ENCODE measurements around the gene FTHL17.
A peak's percentile ranks its signal among the peaks of the same experiment; 100 is the strongest.

FTHL17 gene

DNA sequence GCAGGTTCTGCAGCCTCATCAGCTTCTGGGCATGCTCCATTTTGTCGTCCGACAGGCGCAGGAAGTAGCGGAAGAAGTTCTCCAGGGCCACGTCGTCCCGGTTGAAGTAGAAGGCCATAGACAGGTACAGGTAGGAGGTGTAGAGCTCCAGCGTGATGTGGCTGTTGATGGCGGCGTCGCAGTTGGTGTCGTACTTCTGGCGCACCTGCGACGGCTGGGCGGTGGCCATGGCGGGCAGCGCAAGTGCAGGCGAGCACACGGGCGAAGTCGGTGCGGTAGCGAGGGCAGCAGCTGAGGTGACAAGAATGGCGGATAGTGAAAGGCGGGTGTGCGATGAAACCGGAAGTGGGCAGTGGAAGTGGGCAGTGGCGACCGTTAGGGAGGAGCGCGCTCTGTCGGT lies at the start of gene FTHL17:
FTHL17 (minus strand) TSS at position 317 of the 400 bp plus-strand sequence; CDS start at position 229, 88 bp downstream.
- Histone ChIP-seq H3K9me3 (peaks cover 18% of the 10 kb centered on the region; the same call in 1 of the 2 replicates), H4K20me1 (no peaks in the 10 kb centered on the region), H3K27me3 (no peaks in the 10 kb centered on the region; the same call in 1 of the 2 replicates), H3K36me3 (no peaks in the 10 kb centered on the region), H3K4me3 (no peak within 1 kb of the TSS), H3K4me2 (no peak within 1 kb of the TSS), H3K9ac (no peak within 1 kb of the TSS), H3K4me1 (no peaks in the 10 kb centered on the region), H3K27ac (no peak within 1 kb of the TSS)
- no peak for TF ChIP-seq Cebpa-rat (IDR thresholded peaks at IDR 0.05)

DNA sequence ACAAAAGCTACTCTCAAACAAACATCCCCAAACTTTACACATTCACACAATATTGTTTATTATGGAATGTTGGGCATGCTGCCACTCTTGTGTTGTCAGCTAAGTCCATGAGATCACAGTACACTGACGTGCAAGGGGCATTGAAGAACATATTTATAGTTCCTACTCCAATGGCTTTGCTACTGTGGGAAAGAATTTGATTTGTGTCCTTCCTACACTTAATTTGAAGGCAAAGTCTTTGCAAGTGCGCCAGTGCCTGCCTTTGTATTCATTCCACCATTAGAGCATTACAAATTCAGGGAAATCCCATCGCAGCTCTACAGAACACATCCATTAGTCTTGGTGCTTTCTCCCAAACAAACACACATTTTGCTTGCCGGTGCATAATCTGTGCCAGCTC lies 45.4 kb upstream of the FTHL17 start:
- Histone ChIP-seq H3K4me2 (no peak overlapping the region), H3K9ac (no peak overlapping the region), H3K4me3 (no peak overlapping the region), H3K27me3 (peaks cover 85% of the 10 kb centered on the region), H3K27ac (no peak overlapping the region), H3K4me1 (no peaks in the 10 kb centered on the region), H3K36me3 (peaks cover 18% of the 10 kb centered on the region; the same call in 1 of the 2 replicates), H4K20me1 (no peaks in the 10 kb centered on the region), H3K9me3 (no peaks in the 10 kb centered on the region)
- TF ChIP-seq Cebpa-rat (IDR thresholded peaks at IDR 0.05) = no peak

DNA sequence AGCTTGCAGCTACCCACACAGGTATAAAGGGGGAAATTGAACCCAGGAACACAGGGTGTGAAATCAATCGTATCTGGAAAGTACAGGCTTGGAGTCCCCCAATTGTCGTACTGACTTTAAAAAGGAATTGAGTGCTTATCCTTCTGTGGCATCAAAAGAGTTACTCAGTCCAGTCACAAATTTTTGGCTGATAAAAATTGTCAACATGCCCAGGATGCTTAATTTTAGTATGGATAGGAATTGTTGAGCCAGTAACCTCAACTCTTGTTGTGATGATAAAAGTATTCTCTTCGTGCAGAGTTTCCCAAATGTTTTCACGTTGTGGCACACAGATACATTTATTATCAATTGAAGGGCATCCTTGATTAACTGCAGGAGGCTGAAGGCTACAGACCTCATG lies 43.6 kb upstream of the FTHL17 start:
- no peak for TF ChIP-seq Cebpa-rat (IDR thresholded peaks at IDR 0.05)
- Histone ChIP-seq H3K27me3 (peaks cover 76% of the 10 kb centered on the region), H3K4me1 (no peaks in the 10 kb centered on the region), H3K27ac (no peak overlapping the region), H3K4me3 (no peak overlapping the region), H3K9ac (no peak overlapping the region), H3K36me3 (peaks cover 3% of the 10 kb centered on the region; the same call in 1 of the 2 replicates), H3K9me3 (no peaks in the 10 kb centered on the region), H3K4me2 (no peak overlapping the region), H4K20me1 (no peaks in the 10 kb centered on the region)

DNA sequence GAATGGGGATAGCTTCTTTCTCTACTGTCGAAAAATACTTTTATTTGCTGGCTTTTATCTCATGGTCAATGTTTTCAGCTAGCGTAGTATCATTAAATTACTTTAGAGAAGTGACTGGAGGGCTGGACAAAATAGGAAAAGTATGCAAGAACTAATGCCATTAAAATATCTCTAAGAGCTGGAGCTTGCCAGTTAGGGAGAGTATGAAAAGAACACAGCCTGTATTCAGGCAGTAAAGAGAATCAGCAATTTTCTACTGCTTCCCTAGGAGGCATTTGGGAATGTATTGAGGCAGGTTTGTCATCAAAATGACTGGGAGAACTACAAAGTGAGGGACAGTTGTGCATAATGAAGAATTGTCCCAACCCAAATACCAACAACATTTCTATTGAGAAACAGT lies 43.0 kb upstream of the FTHL17 start:
- H3K27ac ChIP-seq = no peak overlapping the region
- H3K4me2 ChIP-seq = no peak overlapping the region
- no peaks in the 10 kb centered on the region for H4K20me1 ChIP-seq
- no peaks in the 10 kb centered on the region for H3K4me1 ChIP-seq
- peaks cover 70% of the 10 kb centered on the region for H3K27me3 ChIP-seq
- TF ChIP-seq Cebpa-rat (IDR thresholded peaks at IDR 0.05) = no peak
- no peak overlapping the region for H3K9ac ChIP-seq
- no peaks in the 10 kb centered on the region for H3K9me3 ChIP-seq
- peaks cover 3% of the 10 kb centered on the region; the same call in 1 of the 2 replicates for H3K36me3 ChIP-seq
- no peak overlapping the region for H3K4me3 ChIP-seq

DNA sequence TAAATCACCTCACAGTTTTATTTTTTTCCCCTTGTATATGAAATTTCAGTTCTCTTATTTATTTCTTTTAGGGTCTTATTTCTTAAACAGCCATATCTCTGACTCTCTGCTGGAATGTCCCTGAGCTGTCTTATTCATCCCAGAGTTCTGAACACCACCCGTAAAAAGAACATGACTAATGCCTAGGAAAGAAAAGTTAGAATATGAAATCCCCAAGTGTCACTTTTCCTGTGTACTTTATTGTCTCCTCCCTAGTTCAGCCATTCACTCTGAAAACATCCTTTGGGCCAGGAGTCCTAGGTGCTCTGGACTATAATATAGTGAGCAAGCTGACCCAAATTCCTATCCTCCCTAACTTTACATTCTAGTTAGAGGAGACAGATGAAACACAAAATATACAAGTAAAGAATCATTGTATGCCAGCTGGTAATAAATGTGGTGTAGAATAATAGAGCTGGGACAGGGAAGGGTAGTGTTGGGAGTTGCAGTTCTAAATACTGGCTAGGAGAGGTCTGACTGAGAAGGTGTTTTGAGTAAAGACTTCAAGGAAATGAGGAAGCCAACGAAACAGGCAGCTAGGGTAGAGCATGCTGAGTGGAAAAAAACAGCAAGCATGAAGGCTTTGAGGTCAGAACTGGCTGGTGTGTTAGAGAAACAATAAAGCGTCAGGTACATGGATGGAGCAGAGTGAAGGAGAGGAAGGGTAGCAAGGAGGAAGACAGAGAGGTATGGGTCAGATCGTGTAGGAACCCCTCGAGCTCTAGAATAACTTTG lies 40.6 kb upstream of the FTHL17 start:
- Histone ChIP-seq H3K9ac (no peak overlapping the region), H3K4me2 (no peak overlapping the region), H3K9me3 (0 out of 2 replicates have a peak, but pooled peaks cover 4% of the 10 kb centered on the region), H3K36me3 (no peaks in the 10 kb centered on the region), H3K4me1 (no peaks in the 10 kb centered on the region), H4K20me1 (no peaks in the 10 kb centered on the region), H3K27me3 (peaks cover 49% of the 10 kb centered on the region), H3K4me3 (no peak overlapping the region), H3K27ac (no peak overlapping the region)
- TF ChIP-seq Cebpa-rat (IDR thresholded peaks at IDR 0.05) = no peak

DNA sequence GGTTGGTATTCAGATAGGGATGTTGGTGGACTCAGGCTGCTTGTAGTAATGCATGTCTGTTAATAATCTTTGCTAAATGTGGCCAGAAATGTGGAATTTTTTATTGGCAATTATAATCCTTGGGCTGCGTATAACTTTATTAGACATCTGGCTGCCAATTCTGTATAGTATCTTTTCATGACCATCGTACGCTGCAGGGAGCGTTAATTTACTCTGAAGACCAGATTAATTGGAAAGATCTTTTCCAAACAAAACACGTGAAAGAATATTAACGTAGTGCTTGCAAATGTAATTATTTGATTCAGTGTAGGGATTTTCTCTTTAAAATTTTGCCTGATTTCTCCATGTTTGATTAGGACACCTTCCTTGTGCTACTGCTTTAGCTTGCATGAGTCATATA lies 38.8 kb upstream of the FTHL17 start:
- no peaks in the 10 kb centered on the region for H4K20me1 ChIP-seq
- H3K36me3 ChIP-seq = no peaks in the 10 kb centered on the region
- no peaks in the 10 kb centered on the region for H3K4me1 ChIP-seq
- TF ChIP-seq Cebpa-rat (IDR thresholded peaks at IDR 0.05) = no peak
- H3K9ac ChIP-seq = no peak overlapping the region
- H3K4me3 ChIP-seq = no peak overlapping the region
- H3K27ac ChIP-seq = no peak overlapping the region
- no peak overlapping the region for H3K4me2 ChIP-seq
- H3K27me3 ChIP-seq = peaks cover 41% of the 10 kb centered on the region
- 0 out of 2 replicates have a peak, but pooled peaks cover 6% of the 10 kb centered on the region for H3K9me3 ChIP-seq

DNA sequence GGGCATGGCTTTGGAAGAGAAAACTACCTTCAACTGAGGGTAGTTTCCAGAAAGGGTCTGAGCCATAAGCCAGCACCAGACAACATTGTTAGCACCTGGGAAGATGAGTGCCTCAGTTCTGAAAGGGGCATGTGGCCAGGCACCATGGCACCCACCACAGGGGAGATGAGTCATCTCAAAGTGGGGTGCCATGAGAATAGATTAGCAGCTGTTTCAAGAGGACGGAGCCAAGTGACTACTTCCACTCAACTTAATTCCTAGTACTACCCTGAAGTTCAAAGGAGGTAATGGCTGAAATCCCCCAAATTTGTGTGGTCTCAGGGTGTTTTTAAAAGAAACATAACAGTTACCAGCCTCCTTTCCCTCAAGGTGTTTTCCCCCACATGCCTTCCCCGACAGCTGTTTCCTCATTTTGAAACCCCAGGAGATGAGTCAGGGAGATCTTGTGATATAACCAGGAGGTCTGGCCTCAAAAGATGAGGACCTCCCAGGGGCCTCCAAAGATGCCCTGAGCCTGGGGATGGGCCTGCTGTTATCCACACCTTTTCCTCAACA lies 27.8 kb upstream of the FTHL17 start:
- H3K4me2 ChIP-seq = peak overlapping the region; percentile 46
- no peak overlapping the region for H3K27ac ChIP-seq
- no peaks in the 10 kb centered on the region for H3K9me3 ChIP-seq
- no peak overlapping the region for H3K9ac ChIP-seq
- no peaks in the 10 kb centered on the region for H3K36me3 ChIP-seq
- H3K4me1 ChIP-seq = peaks cover 12% of the 10 kb centered on the region; the same call in 1 of the 2 replicates
- TF ChIP-seq Cebpa-rat (IDR thresholded peaks at IDR 0.05) = no peak
- peaks cover 22% of the 10 kb centered on the region for H3K27me3 ChIP-seq
- H3K4me3 ChIP-seq = no peak overlapping the region
- H4K20me1 ChIP-seq = no peaks in the 10 kb centered on the region

DNA sequence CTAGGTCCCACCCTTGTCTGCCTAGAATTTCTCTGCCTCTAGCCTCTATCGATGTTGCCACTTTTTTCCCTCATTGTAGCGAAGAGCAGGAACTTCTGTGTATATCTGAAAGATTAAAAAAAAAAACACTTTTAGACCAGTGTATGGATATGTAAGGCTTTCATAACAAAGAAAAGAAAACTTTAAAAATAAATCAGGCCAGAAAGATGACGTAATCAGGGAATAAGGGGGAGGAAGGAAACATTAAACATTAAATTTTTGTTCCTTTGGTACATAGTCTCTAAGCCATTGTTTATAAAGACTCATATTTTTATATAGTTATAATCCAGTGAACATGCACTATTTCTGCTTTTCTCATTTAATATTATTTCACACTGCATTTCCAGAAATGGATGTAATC lies 26.2 kb upstream of the FTHL17 start:
- no peaks in the 10 kb centered on the region for H3K36me3 ChIP-seq
- no peak for TF ChIP-seq Cebpa-rat (IDR thresholded peaks at IDR 0.05)
- no peaks in the 10 kb centered on the region for H3K9me3 ChIP-seq
- no peaks in the 10 kb centered on the region for H4K20me1 ChIP-seq
- no peak overlapping the region for H3K9ac ChIP-seq
- peaks cover 12% of the 10 kb centered on the region; the same call in 1 of the 2 replicates for H3K4me1 ChIP-seq
- H3K27me3 ChIP-seq = peaks cover 29% of the 10 kb centered on the region
- no peak overlapping the region for H3K4me3 ChIP-seq
- H3K27ac ChIP-seq = no peak overlapping the region
- H3K4me2 ChIP-seq = no peak overlapping the region

DNA sequence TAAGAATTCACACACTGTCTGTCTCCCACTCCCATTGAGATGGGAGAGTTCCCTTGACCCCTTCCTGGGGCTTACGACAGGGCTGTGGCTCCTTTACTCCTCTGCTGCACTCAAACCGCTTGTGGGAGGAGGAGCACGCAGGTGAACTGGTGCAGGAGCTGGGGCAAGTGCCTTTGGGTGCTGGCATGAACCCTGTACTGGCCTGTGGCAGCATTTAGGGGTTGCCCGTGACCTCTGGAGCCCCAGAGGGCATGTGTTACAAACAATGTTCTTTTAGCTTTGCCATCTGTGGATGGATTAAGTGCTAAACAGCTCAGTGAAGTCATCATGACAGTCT lies 21.8 kb upstream of the FTHL17 start:
- Histone ChIP-seq H3K27me3 (peaks cover 12% of the 10 kb centered on the region; the same call in 1 of the 2 replicates), H4K20me1 (no peaks in the 10 kb centered on the region), H3K4me2 (no peak overlapping the region), H3K4me1 (no peaks in the 10 kb centered on the region), H3K36me3 (no peaks in the 10 kb centered on the region), H3K4me3 (no peak overlapping the region), H3K27ac (no peak overlapping the region), H3K9ac (no peak overlapping the region), H3K9me3 (no peaks in the 10 kb centered on the region)
- no peak for TF ChIP-seq Cebpa-rat (IDR thresholded peaks at IDR 0.05)

DNA sequence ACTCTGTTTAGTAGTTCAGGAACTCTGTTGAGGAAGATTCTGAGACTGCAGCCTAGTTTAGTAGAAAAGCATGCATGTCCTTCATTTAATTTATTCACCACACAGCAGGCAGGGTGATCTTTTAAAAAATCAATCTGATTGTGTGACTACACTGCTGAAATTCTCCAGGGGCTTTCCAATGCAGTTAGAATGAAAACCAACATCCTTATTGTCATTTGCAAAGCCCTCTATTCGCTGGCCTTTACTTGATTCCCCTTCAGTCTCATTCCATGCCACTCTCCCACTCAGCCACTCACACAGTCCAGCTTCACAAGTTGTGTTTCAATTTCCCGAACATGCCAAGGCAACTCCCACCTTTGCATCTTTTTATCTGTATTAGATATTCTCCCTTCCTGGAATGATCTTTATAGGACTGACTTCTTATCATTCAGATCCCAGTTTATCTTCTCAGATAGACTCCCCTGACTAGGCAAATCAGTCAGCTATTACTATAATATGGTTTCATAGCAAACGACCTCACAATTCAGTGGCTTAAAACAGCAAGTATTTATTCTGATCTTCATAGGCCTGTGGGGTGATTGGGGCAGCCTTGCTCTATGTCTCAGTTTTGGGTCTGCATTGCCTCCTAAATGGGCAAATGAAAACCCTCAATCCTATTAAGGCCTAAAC lies 21.3 kb upstream of the FTHL17 start:
- Histone ChIP-seq H3K9me3 (no peaks in the 10 kb centered on the region), H3K9ac (no peak overlapping the region), H3K27ac (no peak overlapping the region), H3K4me3 (no peak overlapping the region), H3K4me2 (no peak overlapping the region), H3K4me1 (no peaks in the 10 kb centered on the region), H3K36me3 (no peaks in the 10 kb centered on the region), H3K27me3 (peaks cover 12% of the 10 kb centered on the region; the same call in 1 of the 2 replicates), H4K20me1 (no peaks in the 10 kb centered on the region)
- TF ChIP-seq Cebpa-rat (IDR thresholded peaks at IDR 0.05) = no peak

Data from BLaER1 (cell line).